ENCODE measurements around the gene CCDC17. TPM values are rescaled to one million over a fixed set of nuclear protein-coding genes. Genes with fewer than 3 reads are reported as not detected.

Gene CCDC17
- total and polyA plus RNA-seq, 2 donors (not counting 3 experiments of a cell fraction or from before 2014, with no cell fraction given): 1.3 to 3.5 TPM

DNA sequence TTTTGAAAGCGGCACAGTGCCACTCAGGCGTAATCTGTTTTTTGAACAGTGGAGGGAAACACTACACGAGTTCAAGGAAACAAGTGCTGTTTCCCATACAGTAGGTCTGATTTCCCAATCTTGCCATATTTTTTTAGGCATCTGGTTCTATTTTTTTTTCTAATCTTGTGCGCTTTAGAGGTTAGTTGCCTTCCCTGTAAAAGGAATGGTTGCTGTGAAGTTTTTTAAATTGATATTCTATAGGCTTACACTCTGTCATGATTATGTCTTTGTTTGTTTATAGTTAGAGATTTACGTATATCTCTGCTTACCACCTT is 38.8 kb downstream of the CCDC17 start:
- no peak for TF ChIP-seq POLR2A (IDR thresholded peaks at IDR 0.05; ENCODE audit: low read depth, low read length)
- TF ChIP-seq, protein P1, sequence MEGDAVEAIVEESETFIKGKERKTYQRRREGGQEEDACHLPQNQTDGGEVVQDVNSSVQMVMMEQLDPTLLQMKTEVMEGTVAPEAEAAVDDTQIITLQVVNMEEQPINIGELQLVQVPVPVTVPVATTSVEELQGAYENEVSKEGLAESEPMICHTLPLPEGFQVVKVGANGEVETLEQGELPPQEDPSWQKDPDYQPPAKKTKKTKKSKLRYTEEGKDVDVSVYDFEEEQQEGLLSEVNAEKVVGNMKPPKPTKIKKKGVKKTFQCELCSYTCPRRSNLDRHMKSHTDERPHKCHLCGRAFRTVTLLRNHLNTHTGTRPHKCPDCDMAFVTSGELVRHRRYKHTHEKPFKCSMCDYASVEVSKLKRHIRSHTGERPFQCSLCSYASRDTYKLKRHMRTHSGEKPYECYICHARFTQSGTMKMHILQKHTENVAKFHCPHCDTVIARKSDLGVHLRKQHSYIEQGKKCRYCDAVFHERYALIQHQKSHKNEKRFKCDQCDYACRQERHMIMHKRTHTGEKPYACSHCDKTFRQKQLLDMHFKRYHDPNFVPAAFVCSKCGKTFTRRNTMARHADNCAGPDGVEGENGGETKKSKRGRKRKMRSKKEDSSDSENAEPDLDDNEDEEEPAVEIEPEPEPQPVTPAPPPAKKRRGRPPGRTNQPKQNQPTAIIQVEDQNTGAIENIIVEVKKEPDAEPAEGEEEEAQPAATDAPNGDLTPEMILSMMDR (IDR thresholded peaks at IDR 0.05; ENCODE audit: extremely low read depth in 1 of 2, insufficient read depth in 1 of 2, low read depth in 1 of 2, low read length in 2 of 2): peak in 1 of 2 donors; percentile 6
- no peak for TF ChIP-seq FOS (IDR thresholded peaks at IDR 0.05; ENCODE audit: borderline replicate concordance, insufficient read depth, low read length)
- DNase-seq (ENCODE audit: low read depth, low spot score) (no peak), FAIRE-seq (no peak)
- Histone ChIP-seq H3K36me3 (ENCODE audit: control insufficient read depth in 2 of 2, extremely low read depth in 1 of 2, insufficient read depth in 2 of 2, low read length in 2 of 2) (no peaks in the 10 kb centered on the region), H3K27me3 (ENCODE audit: control insufficient read depth in 2 of 2, insufficient read depth in 2 of 2, low read length in 2 of 2) (no peaks in the 10 kb centered on the region), H2AFZ (ENCODE audit: low read depth, low read length) (no peak overlapping the region), H3K4me3 (replicated peaks in 1 of 3; ENCODE audit: insufficient read depth in 1 of 3, low read depth in 1 of 3, low read length in 3 of 3) (peak overlapping the region; percentile 62 to 78 (median 67)), H3K79me2 (ENCODE audit: control insufficient read depth, insufficient read depth, low read length) (peaks cover 54% of the 10 kb centered on the region), H3K4me2 (ENCODE audit: insufficient read depth, low read length) (peak overlapping the region; percentile 94), H3K9me3 (replicated peaks; ENCODE audit: control insufficient read depth, insufficient read depth, low read length) (no peaks in the 10 kb centered on the region), H3K27ac (ENCODE audit: insufficient read depth, low read depth, low read length) (peak overlapping the region; percentile 81), H4K20me1 (replicated peaks; ENCODE audit: control insufficient read depth, extremely low read depth, insufficient read depth, low read length) (no peaks in the 10 kb centered on the region), H3K9ac (replicated peaks; ENCODE audit: extremely low read depth, insufficient read depth, low read length) (peak overlapping the region; percentile 99), H3K4me1 (ENCODE audit: control insufficient read depth, extremely low read depth, insufficient read depth, low read length) (peaks cover 17% of the 10 kb centered on the region), H3K9me1 (replicated peaks; ENCODE audit: control insufficient read depth, extremely low read depth, insufficient read depth, low read length) (no peaks in the 10 kb centered on the region)
- dilution Hi-C loops (cut with MboI; ENCODE audit: extremely low pct_ligation_motif_present, low sequenced_read_pairs) (no loop called here), intact Hi-C loops (cut with micrococcal nuclease) (loop anchor here (2.0 kb wide), 2 partner anchors 36 to 218 kb away; partner anchors contain the start of gene MAST2)
- ChIA-PET CTCF (interaction anchor here (0.9 to 3.2 kb wide), 7 partner anchors 16 to 571 kb away, joined by 3 to 18 read pairs (median 3); partner anchors contain the start of gene GPBP1L1), POLR2A (interaction anchor here (0.6 to 2.1 kb wide), 10 partner anchors 9 to 574 kb away, joined by 3 to 18 read pairs (median 5); partner anchors contain the start of genes AKR1A1, GPBP1L1, HECTD3 and PRDX1)
- BruUV-seq (replicated peaks): no TSS peak

DNA sequence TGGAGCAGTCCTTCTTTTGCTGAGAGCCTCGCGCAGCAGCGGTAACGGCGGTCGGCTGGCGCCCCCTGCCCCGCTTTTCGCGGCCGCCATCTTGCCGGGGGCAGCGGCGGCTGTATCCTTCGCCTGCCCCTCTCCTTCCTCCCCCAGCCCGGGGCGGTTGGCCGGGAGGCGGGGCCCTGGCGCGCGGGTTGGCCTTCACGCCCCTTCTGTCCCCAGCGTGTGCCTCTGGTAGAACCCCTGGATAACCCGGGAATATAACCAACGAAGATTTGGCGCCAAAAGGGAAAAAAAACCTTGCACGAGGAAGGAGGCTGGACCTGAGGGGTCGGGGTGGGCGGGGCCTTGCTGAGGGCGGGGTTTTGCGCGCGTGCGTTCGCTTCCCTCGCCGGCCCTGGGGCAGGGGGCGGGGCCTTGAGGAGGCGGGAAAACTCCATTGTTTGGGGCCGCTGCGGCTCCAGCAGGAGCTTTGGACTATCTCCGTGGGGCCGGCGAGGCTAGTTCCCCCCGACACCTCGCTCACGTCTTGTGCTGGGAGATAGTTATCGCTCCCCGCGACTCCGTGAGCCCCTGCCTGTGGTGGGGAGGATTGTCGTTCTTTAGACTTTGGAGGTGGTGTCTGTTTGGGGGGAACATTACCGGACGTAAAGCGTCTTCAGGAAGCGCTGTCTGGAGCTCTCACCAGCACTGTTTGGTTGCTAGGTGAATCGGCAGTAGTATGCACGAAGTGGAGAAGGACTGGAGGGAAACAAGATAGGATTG is 39.3 kb downstream of the CCDC17 start:
- dilution Hi-C loops (cut with MboI; ENCODE audit: extremely low pct_ligation_motif_present, low sequenced_read_pairs): no loop called here
- ChIA-PET CTCF (interaction anchor here (0.7 to 3.2 kb wide), 8 partner anchors 16 to 570 kb away, joined by 3 to 18 read pairs (median 3); partner anchors contain the start of gene GPBP1L1), POLR2A (interaction anchor here (0.6 to 2.1 kb wide), 11 partner anchors 10 to 573 kb away, joined by 3 to 18 read pairs (median 5); partner anchors contain the start of genes AKR1A1, GPBP1L1, HECTD3 and PRDX1)
- peaks cover 17% of the 10 kb centered on the region for H3K4me1 ChIP-seq (ENCODE audit: control insufficient read depth, extremely low read depth, insufficient read depth, low read length)
- H3K27me3 ChIP-seq (ENCODE audit: control insufficient read depth in 2 of 2, insufficient read depth in 2 of 2, low read length in 2 of 2): no peaks in the 10 kb centered on the region
- no peaks in the 10 kb centered on the region for H4K20me1 ChIP-seq (replicated peaks; ENCODE audit: control insufficient read depth, extremely low read depth, insufficient read depth, low read length)
- H3K9me1 ChIP-seq (replicated peaks; ENCODE audit: control insufficient read depth, extremely low read depth, insufficient read depth, low read length): no peaks in the 10 kb centered on the region
- peak overlapping the region; percentile 77 for H2AFZ ChIP-seq (ENCODE audit: low read depth, low read length)
- no peaks in the 10 kb centered on the region for H3K36me3 ChIP-seq (ENCODE audit: control insufficient read depth in 2 of 2, extremely low read depth in 1 of 2, insufficient read depth in 2 of 2, low read length in 2 of 2)
- no peak for TF ChIP-seq GATA2 (IDR thresholded peaks at IDR 0.05; ENCODE audit: insufficient read depth, insufficient read length, low read depth, low read length)
- no peak for TF ChIP-seq FOS (IDR thresholded peaks at IDR 0.05; ENCODE audit: borderline replicate concordance, insufficient read depth, low read length)
- TF ChIP-seq, protein P1 (IDR thresholded peaks at IDR 0.05; ENCODE audit: extremely low read depth in 1 of 2, insufficient read depth in 1 of 2, low read depth in 1 of 2, low read length in 2 of 2): peak in 1 of 2 donors; percentile 19
- TF ChIP-seq, protein P2, sequence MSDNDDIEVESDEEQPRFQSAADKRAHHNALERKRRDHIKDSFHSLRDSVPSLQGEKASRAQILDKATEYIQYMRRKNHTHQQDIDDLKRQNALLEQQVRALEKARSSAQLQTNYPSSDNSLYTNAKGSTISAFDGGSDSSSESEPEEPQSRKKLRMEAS (IDR thresholded peaks at IDR 0.05; ENCODE audit: insufficient read depth, insufficient read length): peak; percentile 25
- peak; percentile 78 for FAIRE-seq
- H3K79me2 ChIP-seq (ENCODE audit: control insufficient read depth, insufficient read depth, low read length): peaks cover 49% of the 10 kb centered on the region
- peak; percentile 96 for DNase-seq (ENCODE audit: low read depth, low spot score)
- H3K9me3 ChIP-seq (replicated peaks; ENCODE audit: control insufficient read depth, insufficient read depth, low read length): no peaks in the 10 kb centered on the region
- BruUV-seq (replicated peaks): TSS peak; percentile 58
- H3K9ac ChIP-seq (replicated peaks; ENCODE audit: extremely low read depth, insufficient read depth, low read length): peak overlapping the region; percentile 99
- H3K27ac ChIP-seq (ENCODE audit: insufficient read depth, low read depth, low read length): peak overlapping the region; percentile 81
- peak overlapping the region; percentile 62 to 81 (median 67) for H3K4me3 ChIP-seq (replicated peaks in 1 of 3; ENCODE audit: insufficient read depth in 1 of 3, low read depth in 1 of 3, low read length in 3 of 3)
- peak overlapping the region; percentile 94 for H3K4me2 ChIP-seq (ENCODE audit: insufficient read depth, low read length)
- intact Hi-C loops (cut with micrococcal nuclease): loop anchor here (1.0 to 2.0 kb wide), 6 partner anchors 24 to 297 kb away; partner anchors contain the start of genes GPBP1L1, IPP and MAST2
